SU-DHL-6 (cell line): ENCODE measurements around the gene IFI27L1.

Experiments
- H2AFZ ChIP-seq: fragments of 200-600 bp; sonication (generic); 2 replicates; pipeline ENCODE4 v1.6.1; 2014; ENCODE audit warnings: low read depth, mild to moderate bottlenecking, moderate library complexity, mixed read lengths, antibody characterized with exemption, low read length; ENCODE audit not compliant: severe bottlenecking
- H3F3A ChIP-seq: fragments of 200-600 bp; shearing (Covaris generic); 2 replicates; pipeline ENCODE4 v1.6.0; 2016; ENCODE audit warnings: antibody characterized with exemption, mild to moderate bottlenecking; ENCODE audit not compliant: insufficient read depth
- H3K27ac ChIP-seq: fragments of 200-600 bp; sonication (generic); 2 replicates; pipeline ENCODE4 v1.5.1; 2016; ENCODE audit warnings: low read depth, mild to moderate bottlenecking, low read length, moderate library complexity, mixed read lengths
- H3K27me3 ChIP-seq: fragments of 200-600 bp; sonication (generic), shearing (Covaris generic); 2 replicates; pipeline ENCODE4 v1.6.0; 2014; ENCODE audit warnings: mild to moderate bottlenecking, low read length
- H3K36me3 ChIP-seq: fragments of 200-600 bp; sonication (generic); 2 replicates; pipeline ENCODE4 v1.6.1; 2014; ENCODE audit warnings: mild to moderate bottlenecking, low read length, mixed read lengths
- H3K4me2 ChIP-seq: fragments of 300-600, 200-600 bp; shearing (Covaris generic), sonication (generic); 2 replicates; pipeline ENCODE4 v1.6.0; 2014; ENCODE audit warnings: low read length, low read depth, mild to moderate bottlenecking; ENCODE audit not compliant: poor library complexity, severe bottlenecking
- H3K4me3 ChIP-seq: fragments of 200-600 bp; sonication (generic); 2 replicates; pipeline ENCODE4 v1.5.1; 2014; ENCODE audit warnings: antibody characterized with exemption, low read length, mild to moderate bottlenecking, mixed read lengths; ENCODE audit not compliant: insufficient read depth, poor library complexity, severe bottlenecking
- H3K79me2 ChIP-seq: fragments of 200-600 bp; sonication (generic); 2 replicates; pipeline ENCODE4 v1.6.1; 2014; ENCODE audit warnings: mild to moderate bottlenecking, low read length, moderate library complexity; ENCODE audit not compliant: insufficient read depth
- H3K9ac ChIP-seq: fragments of 200-600 bp; sonication (generic); 2 replicates; pipeline ENCODE4 v1.7.0; 2014; ENCODE audit warnings: mild to moderate bottlenecking, low read length
- H3K9me2 ChIP-seq: fragments of 200-600 bp; sonication (generic); replicated peaks from 2 replicates; pipeline ENCODE4 v1.6.1; 2014; ENCODE audit warnings: low read length; ENCODE audit not compliant: insufficient read depth
- H3K9me3 ChIP-seq: fragments of 200-600 bp; sonication (generic); 2 replicates; pipeline ENCODE4 v1.6.1; 2014; ENCODE audit warnings: low read length, mixed read lengths; ENCODE audit not compliant: insufficient read depth
- H4K20me1 ChIP-seq: fragments of 200-600 bp; sonication (generic); 2 replicates; pipeline ENCODE4 v1.6.1; 2014; ENCODE audit warnings: low read depth, mild to moderate bottlenecking, antibody characterized with exemption, low read length, moderate library complexity, mixed read lengths
- EZH2phosphoT487 ChIP-seq: fragments of 200-600 bp; sonication (generic), shearing (Covaris generic); conservative IDR thresholded peaks from 2 replicates; pipeline ENCODE4 v1.6.1; 2018; ENCODE audit warnings: mild to moderate bottlenecking, antibody characterized with exemption, low read length, moderate library complexity, mixed read lengths
- TF ChIP-seq, protein P1 (sequence below): fragments of 200-600 bp; sonication (generic); IDR thresholded peaks from one replicate; pipeline ENCODE4 v1.5.1; 2017; ENCODE audit warnings: antibody characterized with exemption, mild to moderate bottlenecking, low read length, moderate library complexity; ENCODE audit not compliant: insufficient read depth, poor library complexity, severe bottlenecking

Gene IFI27L1

DNA sequence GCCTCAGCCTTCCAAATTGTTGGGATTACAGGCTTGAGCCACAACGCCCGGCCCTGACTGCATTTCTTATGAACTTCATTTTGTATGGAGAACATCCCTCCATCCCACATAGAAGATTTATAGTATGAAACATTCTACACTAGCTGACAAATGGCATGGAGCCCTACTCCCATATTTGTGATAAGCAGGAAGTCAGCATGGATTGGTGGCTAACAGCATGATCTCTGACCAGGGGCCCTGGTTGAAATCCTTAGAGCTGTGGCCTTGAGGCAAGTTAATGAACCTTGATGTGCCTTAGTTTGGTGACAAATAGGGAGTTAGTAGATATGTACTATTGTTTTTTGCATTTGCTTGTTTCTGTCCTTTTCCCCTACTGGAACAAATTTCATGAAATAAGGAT lies 12.3 kb downstream of the IFI27L1 start:
- no peaks in the 10 kb centered on the region for H3K79me2 ChIP-seq
- no peaks in the 10 kb centered on the region for H3K9me3 ChIP-seq

DNA sequence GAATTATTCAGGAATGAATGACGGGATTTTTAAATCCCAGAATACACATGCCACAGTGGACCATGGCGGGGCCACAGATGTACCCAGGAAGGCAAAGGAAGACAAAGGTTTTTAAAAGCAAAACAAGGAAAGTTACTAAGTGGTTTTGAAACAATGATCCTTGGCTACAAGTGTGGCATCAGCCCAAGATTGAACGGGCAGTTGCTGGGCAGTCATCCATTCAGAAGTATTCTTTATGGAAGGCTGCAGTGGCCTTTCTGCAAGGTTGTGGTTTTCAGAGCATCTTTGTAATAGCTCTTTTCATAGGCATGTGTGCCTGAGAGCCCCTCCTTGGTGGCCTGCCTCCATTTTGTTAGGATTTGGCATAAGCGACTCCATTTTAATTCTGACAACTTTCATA lies 16.0 kb downstream of the IFI27L1 start:
- Histone ChIP-seq H3K4me2 (no peak overlapping the region), H4K20me1 (no peaks in the 10 kb centered on the region), H3K79me2 (no peaks in the 10 kb centered on the region), H3K36me3 (no peaks in the 10 kb centered on the region), H3K27ac (no peak overlapping the region), H3K4me3 (no peak overlapping the region), H3K9me2 (no peaks in the 10 kb centered on the region), H3K9me3 (no peaks in the 10 kb centered on the region), H2AFZ (no peak overlapping the region), H3K27me3 (no peaks in the 10 kb centered on the region), H3F3A (no peaks in the 10 kb centered on the region), H3K9ac (no peak overlapping the region)
- no peak for TF ChIP-seq EZH2phosphoT487
- TF ChIP-seq, protein P1, sequence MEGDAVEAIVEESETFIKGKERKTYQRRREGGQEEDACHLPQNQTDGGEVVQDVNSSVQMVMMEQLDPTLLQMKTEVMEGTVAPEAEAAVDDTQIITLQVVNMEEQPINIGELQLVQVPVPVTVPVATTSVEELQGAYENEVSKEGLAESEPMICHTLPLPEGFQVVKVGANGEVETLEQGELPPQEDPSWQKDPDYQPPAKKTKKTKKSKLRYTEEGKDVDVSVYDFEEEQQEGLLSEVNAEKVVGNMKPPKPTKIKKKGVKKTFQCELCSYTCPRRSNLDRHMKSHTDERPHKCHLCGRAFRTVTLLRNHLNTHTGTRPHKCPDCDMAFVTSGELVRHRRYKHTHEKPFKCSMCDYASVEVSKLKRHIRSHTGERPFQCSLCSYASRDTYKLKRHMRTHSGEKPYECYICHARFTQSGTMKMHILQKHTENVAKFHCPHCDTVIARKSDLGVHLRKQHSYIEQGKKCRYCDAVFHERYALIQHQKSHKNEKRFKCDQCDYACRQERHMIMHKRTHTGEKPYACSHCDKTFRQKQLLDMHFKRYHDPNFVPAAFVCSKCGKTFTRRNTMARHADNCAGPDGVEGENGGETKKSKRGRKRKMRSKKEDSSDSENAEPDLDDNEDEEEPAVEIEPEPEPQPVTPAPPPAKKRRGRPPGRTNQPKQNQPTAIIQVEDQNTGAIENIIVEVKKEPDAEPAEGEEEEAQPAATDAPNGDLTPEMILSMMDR: no peak

More for the DNA sequence above, 12.3 kb downstream of the IFI27L1 start:
- Histone ChIP-seq H3K4me2 (no peak overlapping the region), H3K4me3 (no peak overlapping the region), H4K20me1 (no peaks in the 10 kb centered on the region), H2AFZ (no peak overlapping the region), H3K27ac (no peak overlapping the region), H3K36me3 (no peaks in the 10 kb centered on the region), H3K9ac (no peak overlapping the region), H3F3A (no peaks in the 10 kb centered on the region), H3K9me2 (no peaks in the 10 kb centered on the region), H3K27me3 (no peaks in the 10 kb centered on the region)
- TF ChIP-seq EZH2phosphoT487: no peak
- TF ChIP-seq, protein P1: no peak

DNA sequence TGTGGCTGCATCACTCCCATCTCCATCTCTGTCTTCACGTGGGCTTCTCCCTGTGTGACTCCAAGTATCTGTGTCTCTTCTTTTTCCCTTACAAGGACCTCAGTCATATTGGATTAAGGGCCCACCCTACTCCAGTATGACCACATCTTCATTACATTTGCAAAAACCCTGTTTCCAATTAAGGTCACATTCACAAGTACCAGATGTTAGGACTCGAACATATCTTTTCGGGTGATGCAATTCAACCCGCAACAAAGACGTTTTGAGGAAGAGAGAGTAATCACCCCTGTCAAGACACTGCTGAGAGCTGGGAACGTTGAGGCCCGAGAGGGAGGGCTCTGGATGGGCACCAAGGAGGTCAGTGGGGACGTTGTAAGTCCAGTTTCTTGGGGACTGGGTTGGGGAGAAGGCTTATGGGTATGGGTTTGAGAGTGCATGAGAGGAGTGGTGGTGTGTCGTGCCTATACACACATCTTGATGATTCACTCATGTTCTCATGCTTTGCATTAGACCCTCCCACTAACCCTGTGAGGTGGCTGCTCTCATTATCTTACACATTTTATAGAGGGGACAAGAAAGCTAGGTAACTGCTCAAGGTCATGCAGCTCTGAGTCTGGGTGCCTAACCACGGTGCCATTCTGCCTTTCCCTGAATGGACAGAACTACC lies 17.3 kb downstream of the IFI27L1 start:
- Histone ChIP-seq H3K27ac (no peak overlapping the region), H3K79me2 (no peaks in the 10 kb centered on the region), H3F3A (no peaks in the 10 kb centered on the region), H3K9me3 (no peaks in the 10 kb centered on the region), H4K20me1 (no peaks in the 10 kb centered on the region), H3K4me3 (no peak overlapping the region), H3K4me2 (no peak overlapping the region), H3K9ac (no peak overlapping the region), H3K27me3 (no peaks in the 10 kb centered on the region), H3K9me2 (no peaks in the 10 kb centered on the region), H2AFZ (no peak overlapping the region), H3K36me3 (no peaks in the 10 kb centered on the region)
- TF ChIP-seq, protein P1: no peak
- no peak for TF ChIP-seq EZH2phosphoT487
